ENCODE results near the gene CDH13.

CDH13 gene

DNA sequence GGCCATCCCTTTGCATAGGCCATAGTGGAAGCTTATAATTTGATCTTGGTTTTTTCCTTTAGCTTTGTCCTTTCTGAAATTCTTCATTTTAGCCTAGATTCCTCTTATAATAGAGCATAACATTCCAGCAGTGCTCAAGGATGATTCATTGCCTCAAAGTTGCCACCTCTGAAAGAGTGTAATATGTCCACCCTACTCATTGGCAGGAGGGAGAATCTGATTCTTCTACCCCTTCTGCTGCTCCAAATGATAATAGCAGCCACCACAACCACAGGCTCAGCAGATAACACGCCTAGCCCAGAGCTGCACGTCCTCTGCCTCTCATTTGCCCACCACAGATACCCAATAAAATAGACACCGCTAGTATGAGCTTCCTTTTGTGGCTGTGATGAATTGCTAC is 843.6 kb downstream of the CDH13 start:
- no peak for DNase-seq

DNA sequence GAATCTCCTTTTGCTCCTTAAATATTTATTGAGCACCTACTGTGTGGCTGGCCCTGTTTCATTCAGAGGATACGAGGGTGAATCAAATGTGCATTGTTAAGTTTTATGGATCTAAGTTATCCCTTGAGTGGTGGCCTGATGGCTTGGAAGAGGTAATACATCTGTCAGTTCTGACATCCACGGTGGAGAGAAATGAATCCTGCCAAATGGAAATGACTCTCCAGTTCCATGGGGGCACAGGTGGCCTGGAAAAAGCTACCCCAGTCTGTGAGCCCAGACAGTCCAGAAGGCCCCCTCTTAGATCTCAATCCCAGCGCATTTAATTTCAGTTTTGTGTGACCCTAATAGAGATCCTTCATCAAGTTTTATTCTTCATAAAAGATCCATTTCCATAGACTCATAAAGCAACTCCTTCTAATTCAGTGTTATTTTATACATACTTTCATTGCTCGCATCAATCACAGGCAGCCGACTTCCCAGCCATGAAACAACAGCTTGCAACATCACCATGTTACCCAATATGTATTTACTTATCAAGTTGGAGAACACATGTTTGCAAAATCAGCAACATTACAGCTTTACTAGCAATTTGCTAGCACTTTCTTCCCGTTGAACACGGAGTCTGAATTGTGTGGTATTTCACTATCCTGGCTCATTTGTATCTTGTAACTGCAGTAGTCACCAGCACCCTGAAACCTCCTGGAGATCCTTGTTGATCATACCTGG is 846.2 kb downstream of the CDH13 start:
- no peak for DNase-seq

DNA sequence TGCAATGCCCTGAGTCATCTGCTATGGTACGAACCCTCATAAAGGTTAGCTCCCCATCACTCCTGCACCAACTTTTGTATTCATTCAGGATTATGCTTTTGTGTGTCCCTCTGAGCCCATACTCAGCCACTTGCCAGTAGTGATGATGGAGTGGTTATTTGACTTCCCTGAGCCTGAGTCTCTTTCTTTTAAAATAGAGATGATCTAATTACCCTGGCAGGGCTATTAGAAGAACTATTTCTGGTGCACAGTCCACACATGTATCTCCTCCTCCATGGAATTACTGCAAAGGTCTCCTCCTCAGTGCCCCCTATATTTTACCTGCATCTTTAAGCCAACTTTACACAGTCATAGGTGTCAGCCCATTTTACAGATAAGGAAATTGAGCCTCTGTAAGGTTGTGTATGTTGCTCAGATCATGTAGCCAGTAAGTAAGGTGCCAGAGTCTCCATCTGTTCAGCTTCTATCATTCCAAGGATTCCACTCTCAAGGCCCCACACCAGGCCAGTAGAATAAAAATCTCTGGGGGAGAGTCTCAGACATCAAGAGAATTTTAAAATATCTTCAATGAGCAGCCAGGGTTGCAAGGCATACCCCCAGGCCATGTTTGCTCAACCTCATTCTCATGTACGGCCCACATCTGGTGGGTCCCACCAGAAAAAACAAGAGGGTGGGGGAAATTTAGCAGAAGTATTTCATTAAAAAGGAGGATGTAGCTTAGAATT is 847.3 kb downstream of the CDH13 start:
- DNase-seq = no peak

DNA sequence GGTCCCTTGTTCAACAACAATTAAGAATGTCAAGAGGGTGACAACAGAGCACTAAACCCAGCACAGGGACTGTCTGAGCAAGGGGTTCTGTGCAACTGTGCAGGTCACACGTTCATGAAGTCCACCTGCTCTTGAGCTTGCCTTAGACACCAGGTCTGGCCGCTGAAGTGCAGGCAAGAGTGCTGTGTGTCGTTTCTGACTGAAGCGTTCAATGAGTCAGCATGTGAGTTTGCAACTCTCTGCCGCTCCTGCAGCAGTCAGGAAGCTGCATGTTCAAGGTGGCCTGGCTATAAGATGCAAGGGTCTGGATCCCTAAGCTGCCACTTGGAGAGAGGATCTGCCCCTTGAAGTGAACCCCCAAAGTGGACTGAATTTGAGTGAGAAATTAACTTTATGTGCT is 848.3 kb downstream of the CDH13 start:
- no peak for DNase-seq

DNA sequence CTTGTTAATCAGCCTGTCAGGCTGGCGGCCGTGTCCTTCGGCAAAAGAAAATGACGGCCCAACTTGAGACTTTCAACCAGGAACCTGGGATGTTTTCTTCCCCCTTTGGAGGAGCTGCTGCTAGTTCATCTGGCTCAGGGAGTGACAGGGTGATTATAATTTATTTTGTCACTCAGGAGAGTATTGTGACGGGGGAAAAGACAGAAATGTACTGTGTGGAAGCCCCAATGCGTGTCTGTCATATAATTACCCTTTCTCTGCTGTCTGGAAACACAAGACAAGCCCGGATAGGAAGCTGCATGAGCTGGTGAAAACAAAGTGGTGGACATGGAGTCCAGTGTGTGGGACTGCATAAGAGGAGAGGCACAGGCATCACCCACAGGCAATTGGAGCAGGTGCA is 854.8 kb downstream of the CDH13 start:
- DNase-seq = no peak

DNA sequence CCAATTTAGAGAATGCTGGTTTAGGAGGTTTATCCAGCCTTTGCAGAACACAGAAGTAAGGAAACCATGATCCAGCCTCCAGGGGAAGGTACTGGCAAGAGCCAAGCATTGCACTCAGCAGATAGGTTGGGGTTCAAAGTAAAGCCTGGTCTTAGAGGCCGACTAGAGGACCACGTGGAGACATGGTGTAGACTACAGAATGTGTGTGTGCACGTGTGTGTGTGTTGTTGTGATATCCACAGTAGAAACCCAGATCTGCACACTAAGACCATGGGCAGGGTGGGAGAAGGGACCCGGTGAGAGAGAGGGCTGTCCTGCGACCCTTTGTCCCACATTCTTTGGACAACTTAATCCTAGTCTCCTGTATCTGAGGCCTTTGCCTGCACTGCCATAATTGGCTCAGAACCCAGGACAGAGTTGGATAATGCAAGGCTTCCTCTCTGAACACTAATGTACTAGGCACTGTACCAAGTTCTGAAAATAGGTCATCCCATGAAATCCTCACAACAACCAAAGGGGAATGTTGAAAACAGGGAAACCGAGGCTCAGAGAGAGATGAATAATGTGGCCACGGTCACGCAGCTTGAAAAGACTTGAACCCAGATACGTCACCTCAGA is 855.9 kb downstream of the CDH13 start:
- no peak for DNase-seq

DNA sequence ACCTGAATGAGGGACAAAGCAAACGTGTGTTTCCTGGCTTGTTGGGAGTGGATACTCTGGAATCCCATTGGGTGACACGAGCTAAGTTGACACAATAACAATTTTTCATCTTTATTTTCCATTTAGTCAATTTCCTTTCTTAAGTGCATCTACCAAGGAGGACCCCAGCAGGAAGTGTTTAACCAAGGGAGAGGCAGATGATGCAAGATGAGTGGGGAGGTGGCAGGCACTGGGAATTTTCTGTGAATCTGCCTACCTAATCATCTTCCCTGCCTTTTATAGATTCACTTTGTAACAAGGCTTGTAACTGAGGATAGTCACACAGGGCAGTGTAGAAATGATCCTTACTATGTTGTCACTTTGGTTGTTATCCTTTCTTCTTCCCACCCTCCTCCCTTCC is 863.3 kb downstream of the CDH13 start:
- DNase-seq = no peak

DNA sequence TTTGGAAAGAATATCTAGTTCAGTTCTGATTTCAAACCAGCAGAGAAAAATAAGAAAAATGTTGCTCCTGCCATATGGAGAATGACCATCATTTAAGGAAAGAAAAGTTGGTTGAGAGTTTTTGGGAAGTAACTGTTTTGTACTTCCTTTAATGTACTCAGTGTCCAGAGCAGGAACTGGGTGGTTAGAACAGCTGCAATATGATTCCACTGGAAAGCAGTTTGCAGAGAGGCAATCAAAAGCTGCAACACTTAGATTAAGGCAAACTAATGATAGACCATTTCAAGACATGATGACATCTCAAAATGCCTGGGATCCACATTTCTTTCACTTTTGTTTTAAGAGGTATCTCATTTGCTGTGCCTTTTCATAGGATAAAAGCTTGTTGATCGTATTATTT is 867.7 kb downstream of the CDH13 start:
- DNase-seq = no peak

DNA sequence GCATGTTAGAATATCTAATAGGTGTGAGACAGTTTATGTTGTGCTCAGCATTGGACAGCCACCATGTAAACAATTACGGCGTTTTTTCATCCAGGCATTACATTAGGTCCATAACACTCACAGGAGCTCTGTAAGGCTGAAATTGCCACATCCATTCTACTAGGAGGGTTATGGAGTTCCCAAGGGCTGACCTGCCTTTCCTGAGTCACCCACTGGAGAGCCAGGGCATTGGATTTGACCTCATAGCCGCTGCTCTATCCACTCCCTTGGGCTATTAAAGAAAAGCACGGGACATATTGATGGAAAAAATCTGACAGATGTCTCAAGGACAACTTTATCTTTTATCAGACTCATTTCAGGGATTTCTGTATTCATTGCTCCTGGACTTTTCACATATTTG is 874.7 kb downstream of the CDH13 start:
- DNase-seq = no peak

DNA sequence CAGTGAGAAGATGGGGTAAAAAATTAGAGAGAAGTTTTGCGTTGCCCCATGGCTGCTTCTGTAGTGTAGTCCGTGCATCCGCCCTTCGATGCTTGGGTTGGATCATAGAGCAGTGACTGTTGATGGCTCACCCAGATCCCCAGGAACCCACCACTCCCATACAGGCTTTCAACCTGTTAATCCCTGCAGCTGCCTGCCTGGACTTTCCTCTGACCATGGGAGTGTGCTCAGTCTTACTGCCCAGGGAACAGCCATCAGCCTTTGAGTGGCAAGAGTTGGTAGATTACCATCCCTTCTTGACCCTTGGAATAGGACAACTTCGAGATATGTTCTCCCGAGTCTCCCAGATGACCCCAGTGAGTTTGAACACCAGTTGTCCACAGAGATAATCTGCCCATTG is 881.5 kb downstream of the CDH13 start:
- no peak for DNase-seq

DNA sequence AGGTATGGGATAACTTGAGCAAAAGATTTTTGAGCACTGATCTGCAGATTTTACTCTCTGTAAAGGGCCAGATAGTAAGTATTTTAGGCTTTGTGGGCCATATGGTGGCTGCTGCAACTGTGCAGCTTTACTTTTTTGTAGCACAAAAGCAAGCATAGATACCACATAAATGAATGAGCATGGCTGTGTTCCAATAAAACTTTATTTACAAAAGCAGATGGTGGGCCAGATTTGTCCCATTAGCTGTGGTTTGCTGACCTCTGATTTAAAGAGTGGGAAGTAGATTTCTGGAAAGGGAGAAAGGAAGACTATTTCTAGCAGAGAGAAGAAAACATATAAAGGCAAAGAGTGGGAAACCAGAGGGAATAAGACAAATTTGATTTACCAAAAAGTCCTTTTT is 882.5 kb downstream of the CDH13 start:
- DNase-seq = no peak

DNA sequence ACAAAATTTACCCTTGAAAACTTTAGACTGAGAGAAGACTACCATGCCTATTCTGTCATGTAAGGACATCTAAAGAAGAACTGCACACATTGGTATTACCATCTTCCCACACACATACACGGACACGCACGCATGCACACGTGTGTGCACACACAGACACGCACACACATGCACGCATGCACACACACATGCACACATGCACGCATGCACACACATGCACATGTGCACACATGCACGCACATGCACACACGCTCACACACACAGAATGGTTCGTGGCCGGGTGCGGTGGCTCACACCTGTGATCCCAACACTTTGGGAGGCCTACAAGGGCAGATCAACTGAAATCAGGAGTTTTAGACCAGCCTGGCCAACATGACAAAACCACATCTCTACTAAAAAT is 884.1 kb downstream of the CDH13 start:
- DNase-seq = no peak

DNA sequence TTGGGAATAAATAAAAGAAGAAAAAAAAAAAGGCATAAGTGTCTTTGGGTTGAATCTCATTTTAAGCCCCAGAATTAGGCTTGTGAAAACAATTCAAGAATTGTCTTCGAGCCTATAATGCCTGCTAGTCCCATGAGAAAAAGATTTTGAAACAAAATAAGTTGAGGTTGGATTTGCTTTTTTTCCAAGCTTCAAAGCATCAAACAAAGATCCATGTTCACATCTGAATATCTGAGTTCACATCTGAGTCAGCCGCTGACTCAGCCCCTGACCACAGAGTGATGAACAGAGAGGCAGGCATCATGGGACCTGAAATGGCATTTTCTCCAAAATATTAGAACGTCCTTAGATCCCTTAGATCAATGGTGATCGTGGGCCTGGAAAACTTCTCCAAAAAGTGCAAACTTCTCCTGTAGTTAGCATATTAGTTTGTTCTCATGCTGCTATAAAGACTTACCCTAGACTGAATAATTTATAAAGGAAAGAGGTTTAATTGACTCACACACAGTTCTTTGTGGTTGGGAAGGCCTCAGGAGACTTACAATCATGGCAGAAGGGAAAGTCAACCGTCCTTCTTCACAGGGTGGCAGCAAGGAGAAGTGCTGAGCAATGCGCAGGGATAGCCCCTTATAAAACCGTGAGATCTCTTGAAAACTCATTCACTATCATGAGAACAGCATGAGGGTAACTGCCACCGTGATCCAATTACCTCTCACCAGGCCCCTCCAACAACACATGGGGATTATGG is 886.4 kb downstream of the CDH13 start:
- DNase-seq = no peak

DNA sequence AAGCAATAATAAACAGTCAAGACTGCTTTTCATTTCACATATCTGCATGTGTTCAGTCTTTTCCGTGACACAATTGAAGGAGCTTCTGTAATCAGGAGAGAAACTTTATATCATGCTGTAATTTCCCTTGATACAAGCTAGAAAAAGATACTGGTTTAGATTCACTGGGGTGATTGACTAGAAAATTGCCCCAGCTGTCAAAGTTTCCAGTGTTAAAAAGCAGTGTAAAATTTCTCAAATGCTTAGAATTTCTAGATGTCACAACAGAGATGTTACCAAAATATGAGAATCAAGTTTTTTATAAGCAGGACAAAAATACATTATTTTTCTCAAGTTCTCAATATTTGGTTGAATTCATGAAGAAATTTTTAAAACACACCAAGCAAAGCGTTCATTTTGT is 888.6 kb downstream of the CDH13 start:
- DNase-seq = no peak

DNA sequence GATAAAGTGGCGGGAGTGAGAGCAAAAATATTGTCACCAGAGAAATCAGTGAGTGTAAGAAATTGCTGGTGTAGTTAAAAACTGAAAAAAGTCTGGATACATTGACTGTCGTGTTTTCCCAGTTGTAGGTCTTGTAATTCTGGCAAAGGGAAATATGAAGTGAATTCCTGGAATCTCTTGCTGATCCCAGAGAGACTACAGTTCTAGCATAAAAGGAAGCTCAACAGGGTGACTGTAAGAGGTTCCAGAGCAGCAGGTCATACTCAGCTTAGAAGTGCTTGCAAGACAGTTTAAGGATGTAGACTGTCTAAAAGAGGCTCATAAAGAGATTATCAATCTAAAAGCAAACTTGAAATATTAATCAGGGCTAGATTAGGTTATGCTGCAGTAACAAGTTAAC is 890.2 kb downstream of the CDH13 start:
- DNase-seq = no peak

DNA sequence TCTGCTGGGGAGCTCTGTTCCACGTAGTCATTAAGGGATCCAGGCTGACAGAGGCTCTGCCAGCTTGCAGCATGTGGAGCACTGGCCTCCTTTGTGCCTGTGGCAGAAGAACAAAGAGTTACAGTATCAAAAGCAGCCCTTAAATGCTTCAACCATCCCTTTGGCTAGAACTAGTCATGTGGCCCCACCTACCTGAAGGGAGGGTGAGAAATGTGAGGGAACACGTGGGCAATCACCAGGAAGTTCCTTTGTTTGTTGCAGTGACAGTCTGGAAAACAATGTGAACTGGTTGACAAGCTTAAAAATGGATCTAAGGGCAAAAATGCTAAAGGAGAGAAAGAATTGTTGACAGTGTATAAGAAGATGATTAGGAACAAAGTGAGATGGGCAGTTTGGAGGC is 890.6 kb downstream of the CDH13 start:
- DNase-seq = no peak

DNA sequence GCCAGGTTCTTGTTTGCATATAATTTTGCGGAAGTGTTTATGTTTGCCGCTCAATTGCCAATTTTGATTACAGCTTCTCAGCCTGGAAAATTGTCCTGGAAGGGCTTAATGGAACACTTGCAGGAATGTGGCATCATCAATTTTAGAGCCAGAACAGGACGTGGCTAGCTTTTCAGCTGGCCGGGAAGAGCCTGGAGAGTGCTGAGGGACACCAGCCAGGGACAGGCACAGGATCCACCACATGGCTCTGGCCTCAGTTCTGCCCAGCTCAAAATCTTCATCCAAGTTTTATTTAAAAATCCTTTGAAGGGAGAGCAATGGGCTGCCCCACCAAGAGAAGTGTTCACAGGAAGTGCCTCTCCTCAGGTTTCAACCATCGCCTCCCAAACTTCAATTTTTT is 893.8 kb downstream of the CDH13 start:
- DNase-seq = no peak

DNA sequence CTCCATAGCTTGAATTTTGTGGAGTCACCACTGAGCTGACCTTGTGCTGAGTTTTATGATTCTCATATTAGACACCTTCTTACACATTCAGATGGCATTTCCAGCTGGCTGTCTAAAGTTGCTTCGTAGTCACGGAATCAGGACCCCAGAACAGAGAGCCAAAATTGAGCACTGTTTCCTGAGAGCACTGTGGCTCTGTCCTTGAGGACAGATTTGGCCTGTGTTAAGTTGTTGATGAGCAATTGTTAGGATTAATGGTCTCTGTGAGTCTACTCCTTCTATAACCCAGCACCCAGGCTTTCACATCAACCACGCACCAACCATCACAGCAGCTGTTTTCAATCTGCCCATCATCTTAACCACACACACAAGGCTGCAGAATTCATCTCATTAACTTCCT is 903.5 kb downstream of the CDH13 start:
- DNase-seq = no peak

DNA sequence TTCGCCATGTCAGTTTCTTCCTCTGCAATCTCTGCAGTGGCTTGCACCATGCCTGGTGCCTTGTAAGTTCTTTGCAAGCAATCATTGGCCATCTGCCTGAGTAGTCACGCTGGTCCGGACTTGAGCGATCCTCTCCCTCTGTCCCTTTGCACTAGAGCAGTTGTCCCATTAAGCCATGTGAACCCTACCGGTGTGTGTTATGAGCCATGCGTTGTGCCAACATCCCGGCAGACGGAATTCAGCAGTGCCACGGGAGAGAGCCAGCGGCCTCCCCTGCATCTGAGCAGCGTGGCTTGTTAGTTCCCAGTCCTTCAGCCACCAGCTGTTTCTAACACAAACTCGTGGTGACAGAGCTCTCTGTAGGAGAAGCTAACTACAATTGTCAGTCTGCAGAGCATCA is 905.9 kb downstream of the CDH13 start:
- no peak for DNase-seq

DNA sequence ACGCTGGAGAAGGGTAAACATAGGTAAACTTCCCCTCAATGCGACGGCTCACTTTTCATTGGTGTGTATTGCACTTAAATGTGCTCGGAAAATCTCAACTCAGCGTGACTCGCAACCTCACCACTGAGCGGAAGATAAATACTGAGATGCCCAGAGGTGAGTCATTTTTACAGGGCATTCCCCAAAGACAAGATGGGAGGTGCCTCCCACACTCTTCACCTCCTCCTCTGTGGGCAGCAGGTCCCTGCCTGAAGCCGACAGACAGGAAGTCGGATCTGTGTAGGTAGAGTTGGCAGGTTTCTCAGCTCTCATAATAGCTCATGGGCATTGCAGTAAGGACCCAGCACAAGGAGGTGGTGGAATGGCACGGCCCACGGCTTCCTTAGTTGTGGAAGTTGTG is 906.4 kb downstream of the CDH13 start:
- DNase-seq = peak; percentile 91

DNA sequence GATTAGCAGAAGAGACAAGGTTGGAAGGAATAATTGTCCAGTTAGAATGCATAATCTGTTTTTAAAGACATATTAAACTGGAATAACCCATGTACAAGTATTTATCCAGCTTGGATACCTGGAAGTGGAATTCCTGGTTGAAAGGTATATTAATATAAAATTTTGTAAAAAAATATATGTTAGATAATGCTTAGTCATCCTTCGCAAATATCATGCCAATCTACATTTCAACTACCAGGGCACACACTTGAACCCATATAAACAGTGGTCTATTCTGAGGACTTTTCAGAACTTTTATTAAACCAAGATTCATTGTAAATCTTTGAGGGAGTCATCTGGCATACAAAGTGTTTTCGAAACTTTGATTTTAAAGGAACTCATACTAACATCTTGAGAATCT is 911.9 kb downstream of the CDH13 start:
- DNase-seq = no peak

DNA sequence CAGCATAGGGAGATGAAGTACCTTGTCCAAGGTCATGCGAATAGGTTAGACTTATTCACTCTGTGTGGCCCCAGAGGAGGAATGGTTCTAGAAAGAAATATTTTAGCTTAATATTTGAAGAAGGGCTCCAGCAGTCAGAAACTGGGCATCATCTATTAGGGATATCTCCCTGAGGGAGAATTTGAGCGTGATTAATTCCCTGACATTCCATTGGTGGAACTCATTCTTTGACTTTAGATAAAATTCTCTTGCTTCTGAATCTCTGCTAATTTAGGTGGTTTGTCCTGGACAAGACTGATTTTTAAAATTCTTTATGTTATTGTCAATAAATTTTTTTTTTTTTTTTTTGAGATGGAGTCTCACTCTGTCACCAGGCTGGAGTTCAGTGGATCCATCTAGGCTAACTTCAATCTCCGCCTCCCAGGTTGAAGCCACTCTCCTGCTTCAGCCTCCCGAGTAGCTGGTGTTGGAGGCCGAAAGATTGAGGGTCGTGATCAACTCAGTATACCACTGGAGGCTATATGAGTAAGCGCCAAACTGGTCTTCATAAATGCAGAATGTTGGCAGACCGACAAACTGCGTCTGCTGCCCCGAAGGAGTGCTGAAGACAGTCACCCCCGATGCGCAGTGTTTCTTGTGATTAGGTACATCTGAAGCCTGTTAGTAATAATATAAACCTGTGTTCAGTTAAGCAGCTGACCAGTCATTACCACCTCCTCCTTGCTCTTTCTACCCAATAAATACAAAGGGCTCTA is 913.1 kb downstream of the CDH13 start:
- DNase-seq = no peak

DNA sequence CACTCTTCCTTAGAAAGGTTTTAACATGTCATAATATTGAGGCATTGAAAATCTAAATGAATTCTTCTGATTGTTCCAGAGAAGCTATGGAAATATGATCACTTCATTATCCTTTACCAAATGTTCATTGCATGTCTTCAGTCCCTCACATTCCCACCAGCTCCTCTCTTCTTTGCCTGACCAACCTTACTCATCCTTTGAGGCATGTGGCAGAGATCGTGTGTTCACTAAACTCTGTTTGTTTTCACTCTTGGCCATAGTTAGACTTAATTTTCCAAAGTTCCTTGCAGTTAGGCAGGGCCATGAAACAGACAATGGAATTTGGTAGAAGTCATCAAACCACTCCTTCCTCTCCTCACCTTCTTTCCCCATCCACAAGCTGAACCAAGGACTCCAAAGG is 914.5 kb downstream of the CDH13 start:
- no peak for DNase-seq
